Panc1 (cell line): ENCODE measurements around the gene TF. TPM values are rescaled to one million over a fixed set of nuclear protein-coding genes. Genes with fewer than 3 reads are reported as not detected.
"Not testable (repeated sequence)": the region's sequence is repeated elsewhere in the genome, so short reads cannot be mapped to it uniquely, and the experiment has no call there.

ENCODE experiments used
- ATAC-seq: fragments of 200-7000 bp; cut with Tn5 transposase; 2 replicates; pipeline ENCODE4 v1.9.1; 2020; ENCODE audit warnings: mild to moderate bottlenecking, moderate library complexity
- BruUV-seq: library from RNA; stranded (reverse); fragments of 400-500 nt; replicated peaks from 2 replicates; lab custom pipeline; 2021; lab: Mats Ljungman, UMichigan
- CTCF ChIA-PET: fragments of 300-600 bp; sonication (Branson Sonifier 250); formaldehyde crosslinking; loops from one replicate; lab custom pipeline; 2022; ENCODE audit warnings: antibody characterized with exemption; lab: Charles Lee
- POLR2A ChIA-PET: fragments of 300-600 bp; sonication (Branson Sonifier 250); formaldehyde crosslinking; loops from one replicate; lab custom pipeline; 2022; ENCODE audit warnings: antibody characterized with exemption; lab: Charles Lee
- DNase-seq: peaks from one replicate; pipeline ENCODE4 v3.0.0-alpha.2; 2010; ENCODE audit warnings: low read depth, low spot score
- H3K27ac ChIP-seq: 2 replicates; pipeline ENCODE4 v1.5.1; 2011; ENCODE audit warnings: mild to moderate bottlenecking, low read length, inconsistent platforms
- H3K27me3 ChIP-seq: fragments of 200-500 bp; sonication (Bioruptor generic); 2 replicates; pipeline ENCODE4 v1.6.0; 2014; ENCODE audit warnings: low read length, inconsistent platforms; ENCODE audit not compliant: control insufficient read depth, insufficient read depth
- H3K36me3 ChIP-seq: fragments of 200-500 bp; sonication (Bioruptor generic); 2 replicates; pipeline ENCODE4 v1.5.1; 2014; ENCODE audit warnings: inconsistent platforms, mild to moderate bottlenecking, low read length, moderate library complexity; ENCODE audit not compliant: control insufficient read depth, insufficient read depth
- H3K4me1 ChIP-seq: 2 replicates; pipeline ENCODE4 v1.5.1; 2011; ENCODE audit warnings: inconsistent platforms, mild to moderate bottlenecking, low read length, moderate library complexity; ENCODE audit not compliant: control insufficient read depth, insufficient read depth
- H3K4me3 ChIP-seq, 2 experiments: 2 replicates each; pipeline ENCODE4 v1.5.1; 2011 to 2012; ENCODE audit warnings: low read depth in 2 of 2, low read length in 2 of 2, mild to moderate bottlenecking in 2 of 2, inconsistent platforms in 1 of 2, moderate library complexity in 1 of 2
- H3K9me3 ChIP-seq: fragments of 200-500 bp; sonication (Bioruptor generic); 2 replicates; pipeline ENCODE4 v1.5.1; 2014; ENCODE audit warnings: low read depth, mild to moderate bottlenecking, inconsistent platforms, low read length, moderate library complexity; ENCODE audit not compliant: control insufficient read depth, insufficient read depth
- CTCF ChIP-seq: fragments of 450-650 bp; IDR thresholded peaks from 2 replicates; pipeline ENCODE4 v1.5.1; 2017; ENCODE audit warnings: mild to moderate bottlenecking
- POLR2AphosphoS5 ChIP-seq: IDR thresholded peaks from 2 replicates; pipeline ENCODE4 v1.6.1; 2012; ENCODE audit warnings: mild to moderate bottlenecking, low read depth, low read length, moderate library complexity
- REST ChIP-seq, 2 experiments: IDR thresholded peaks; 2 replicates each; pipeline ENCODE4 v1.6.1; 2011 to 2012; ENCODE audit warnings: low read depth in 2 of 2, control low read depth in 1 of 2, low read length in 1 of 2, mild to moderate bottlenecking in 1 of 2, moderate library complexity in 1 of 2; ENCODE audit not compliant: insufficient read depth in 1 of 2
- SIN3A ChIP-seq: IDR thresholded peaks from 2 replicates; pipeline ENCODE4 v1.6.1; 2012; ENCODE audit warnings: low read depth, mild to moderate bottlenecking, low read length, moderate library complexity, borderline replicate concordance; ENCODE audit not compliant: insufficient read depth
- TCF7L2 ChIP-seq: IDR thresholded peaks from 2 replicates; pipeline ENCODE4 v1.6.1; 2011; ENCODE audit warnings: mild to moderate bottlenecking, low read depth, low read length, inconsistent platforms
- in situ Hi-C: cut with HindIII; loops from 2 replicates; pipeline ENCODE4 v1.10.0; 2016; ENCODE audit warnings: low sequenced_read_pairs, low pct_unique_long_range_greater_than_20kb
- intact Hi-C: fragments of 100-400 bp; cut with micrococcal nuclease; formaldehyde crosslinking; loops from one replicate; pipeline ENCODE4 v1.10.0; 2022; ENCODE audit not compliant: unreplicated experiment
- total RNA-seq: library from RNA; stranded (reverse); gene quantifications from one replicate; pipeline ENCODE4 v1.2.1, GENCODE V29; 2021; ENCODE audit not compliant: unreplicated experiment

The TF gene
- total RNA-seq, 1 experiment from 2014 or later, result 9.5 TPM

- intact Hi-C loops (no loop called here), in situ Hi-C loops (no loop called here)
- no peaks in the 10 kb centered on the region for H3K4me1 ChIP-seq
- ATAC-seq (no peak), DNase-seq (no peak)
- no peaks in the 10 kb centered on the region for H3K9me3 ChIP-seq
- no peaks in the 10 kb centered on the region for H3K36me3 ChIP-seq
- BruUV-seq, result no TSS peak
- TF ChIP-seq POLR2AphosphoS5 (no peak), TCF7L2 (no peak), SIN3A (no peak), CTCF (no peak), REST (IDR thresholded peaks at IDR 0.05; ENCODE audit: insufficient read depth in 1 of 2, low read depth in 2 of 2, low read length in 1 of 2) (no peak)
- H3K4me3 ChIP-seq, result no peak overlapping the region
- ChIA-PET CTCF (no interaction called here), POLR2A (no interaction called here)
- no peak overlapping the region for H3K27ac ChIP-seq
- H3K27me3 ChIP-seq, result peaks cover 3% of the 10 kb centered on the region
Measured at GRCh38 chr3:133779626-133780203, 33.5 kb downstream of the TF start.

DNA sequence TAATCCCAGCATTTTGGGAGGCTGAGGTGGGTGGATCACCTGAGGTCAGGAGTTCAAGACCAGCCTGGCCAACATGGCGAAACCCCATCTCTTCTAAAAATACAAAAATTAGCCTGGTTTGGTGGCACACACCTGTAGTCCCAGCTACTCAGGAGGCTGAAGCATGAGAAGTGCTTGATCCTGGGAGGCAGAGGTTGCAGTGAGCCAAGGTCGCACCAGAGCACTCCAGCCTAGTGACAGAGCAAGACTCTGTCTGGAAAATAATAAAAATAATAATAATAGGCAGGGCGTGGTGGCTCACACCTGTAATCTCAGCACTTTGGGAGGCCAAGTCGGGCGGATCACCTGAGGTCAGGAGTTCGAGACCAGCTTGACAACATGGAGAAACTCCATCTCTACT lies 34.6 kb downstream of the TF start:
- intact Hi-C loops, BruUV-seq, H3K4me3 ChIP-seq, CTCF ChIA-PET, H3K27me3 ChIP-seq, DNase-seq, ATAC-seq, H3K36me3 ChIP-seq, H3K9me3 ChIP-seq, POLR2A ChIA-PET, H3K27ac ChIP-seq, H3K4me1 ChIP-seq, in situ Hi-C loops: not testable (repeated sequence)

- H3K4me3 ChIP-seq, result no peak overlapping the region
- ATAC-seq (no peak), DNase-seq (no peak)
- TF ChIP-seq CTCF (no peak), TCF7L2 (no peak), REST (IDR thresholded peaks at IDR 0.05; ENCODE audit: insufficient read depth in 1 of 2, low read depth in 2 of 2, low read length in 1 of 2) (no peak), POLR2AphosphoS5 (no peak), SIN3A (no peak)
- H3K36me3 ChIP-seq, result no peaks in the 10 kb centered on the region
- no peaks in the 10 kb centered on the region for H3K4me1 ChIP-seq
- ChIA-PET CTCF (no interaction called here), POLR2A (no interaction called here)
- no peak overlapping the region for H3K27ac ChIP-seq
- H3K27me3 ChIP-seq, result peaks cover 3% of the 10 kb centered on the region
- in situ Hi-C loops (no loop called here), intact Hi-C loops (no loop called here)
- BruUV-seq, result no TSS peak
- H3K9me3 ChIP-seq, result no peaks in the 10 kb centered on the region
Measured at GRCh38 chr3:133781570-133781969, 35.4 kb downstream of the TF start.
